HUES6 (cell line): ENCODE data around the gene RAD50.
"Not testable (repeated sequence)": the region's sequence is repeated elsewhere in the genome, so short reads cannot be mapped to it uniquely, and the experiment has no call there.

Experiments used
- H3K27ac ChIP-seq: 2 replicates; pipeline ENCODE4 v1.7.0; 2013; ENCODE audit warnings: low read depth, mild to moderate bottlenecking, low read length, inconsistent platforms
- H3K27me3 ChIP-seq: 2 replicates; pipeline ENCODE4 v1.6.1; 2013; ENCODE audit warnings: low read length; ENCODE audit not compliant: control insufficient read depth, insufficient read depth
- H3K36me3 ChIP-seq: 2 replicates; pipeline ENCODE4 v1.6.1; 2013; ENCODE audit warnings: low read length; ENCODE audit not compliant: control insufficient read depth, insufficient read depth
- H3K4me1 ChIP-seq: 2 replicates; pipeline ENCODE4 v1.6.1; 2013; ENCODE audit warnings: low read length; ENCODE audit not compliant: control insufficient read depth, insufficient read depth
- H3K4me3 ChIP-seq: 2 replicates; pipeline ENCODE4 v1.5.1; 2013; ENCODE audit warnings: low read depth, low read length
- H3K9ac ChIP-seq: one replicate; pipeline ENCODE4 v1.6.1; 2013; ENCODE audit warnings: mild to moderate bottlenecking, low read length
- H3K9me3 ChIP-seq: 2 replicates; pipeline ENCODE4 v1.6.1; 2013; ENCODE audit warnings: low read depth, low read length; ENCODE audit not compliant: control insufficient read depth, insufficient read depth

RAD50 gene

GRCh38 chr5:132687995-132688394, 131.2 kb downstream of the RAD50 start:
- H3K9ac ChIP-seq = no peak overlapping the region
- H3K4me3 ChIP-seq = no peak overlapping the region
- H3K27ac ChIP-seq = no peak overlapping the region
- no peaks in the 10 kb centered on the region for H3K4me1 ChIP-seq
- no peaks in the 10 kb centered on the region for H3K36me3 ChIP-seq
- no peaks in the 10 kb centered on the region for H3K9me3 ChIP-seq
- H3K27me3 ChIP-seq = no peaks in the 10 kb centered on the region

- H3K36me3 ChIP-seq = no peaks in the 10 kb centered on the region
- no peaks in the 10 kb centered on the region for H3K9me3 ChIP-seq
- no peak overlapping the region for H3K27ac ChIP-seq
- H3K9ac ChIP-seq = no peak overlapping the region
- no peaks in the 10 kb centered on the region for H3K27me3 ChIP-seq
- H3K4me3 ChIP-seq = no peak overlapping the region
- no peaks in the 10 kb centered on the region for H3K4me1 ChIP-seq
Measured at GRCh38 chr5:132688536-132689339, 132.0 kb downstream of the RAD50 start.

GRCh38 chr5:132689513-132689912, 132.7 kb downstream of the RAD50 start:
- Histone ChIP-seq H3K27ac (no peak overlapping the region), H3K9me3 (no peaks in the 10 kb centered on the region), H3K4me1 (no peaks in the 10 kb centered on the region), H3K36me3 (no peaks in the 10 kb centered on the region), H3K27me3 (no peaks in the 10 kb centered on the region), H3K4me3 (no peak overlapping the region), H3K9ac (no peak overlapping the region)

GRCh38 chr5:132690156-132690555, 133.4 kb downstream of the RAD50 start:
- Histone ChIP-seq H3K9me3 (no peaks in the 10 kb centered on the region), H3K4me1 (no peaks in the 10 kb centered on the region), H3K36me3 (no peaks in the 10 kb centered on the region), H3K4me3 (no peak overlapping the region), H3K27me3 (no peaks in the 10 kb centered on the region), H3K27ac (no peak overlapping the region), H3K9ac (no peak overlapping the region)

- not testable (repeated sequence) for H3K36me3 ChIP-seq, H3K9me3 ChIP-seq, H3K4me1 ChIP-seq, H3K27ac ChIP-seq, H3K27me3 ChIP-seq, H3K9ac ChIP-seq, H3K4me3 ChIP-seq
Measured at GRCh38 chr5:132691755-132692631, 135.2 kb downstream of the RAD50 start.

- no peaks in the 10 kb centered on the region for H3K27me3 ChIP-seq
- H3K9me3 ChIP-seq = no peaks in the 10 kb centered on the region
- H3K27ac ChIP-seq = no peak overlapping the region
- H3K4me3 ChIP-seq = no peak overlapping the region
- H3K36me3 ChIP-seq = no peaks in the 10 kb centered on the region
- no peaks in the 10 kb centered on the region for H3K4me1 ChIP-seq
- no peak overlapping the region for H3K9ac ChIP-seq
Measured at GRCh38 chr5:132692632-132692967, 135.8 kb downstream of the RAD50 start.
